Transverse colon (tissue), 4 donors: ENCODE measurements around the gene SIK3.

ENCODE experiments used
- CTCF ChIP-seq, 5 experiments: fragments of 200-600 bp in 3 of 5; fragments of 450-650 bp in 2 of 5; sonication (generic) in 3 of 5; IDR thresholded peaks; 1 replicate in 2 of 5; 2 replicates in 3 of 5; pipeline ENCODE4 v1.5.1; 2016 to 2017; ENCODE audit warnings: antibody characterized with exemption in 5 of 5, inconsistent platforms in 3 of 5, mild to moderate bottlenecking in 2 of 5, moderate library complexity in 1 of 5
- EP300 ChIP-seq: sonication (generic); formaldehyde crosslinking; IDR thresholded peaks from one replicate; pipeline ENCODE4 v1.6.1; 2017; ENCODE audit warnings: antibody characterized with exemption, low read depth
- POLR2A ChIP-seq: fragments of 450-650 bp; IDR thresholded peaks from one replicate; pipeline ENCODE4 v1.6.1; 2016; ENCODE audit warnings: antibody characterized with exemption, mild to moderate bottlenecking, moderate library complexity
- POLR2AphosphoS5 ChIP-seq, 3 donors: sonication (generic); formaldehyde crosslinking; IDR thresholded peaks; one replicate each; pipeline ENCODE4 v1.6.1; 2016; ENCODE audit warnings: antibody characterized with exemption in 3 of 3

GRCh38 chr11:116833491-116833815 is 264.8 kb downstream of the SIK3 start:
- TF ChIP-seq CTCF (IDR thresholded peaks at IDR 0.05) (no peak), POLR2A (no peak), POLR2AphosphoS5 (IDR thresholded peaks at IDR 0.05) (no peak), EP300 (no peak)
